Hematopoietic multipotent progenitor cell treated with erythropoietin and hydrocortisone succinate and interleukin-3 and kit ligand, for 4 days (in vitro differentiated cells): Measurements from ENCODE around the gene SLC39A8.

ENCODE experiments used
- DNase-seq: peaks from one replicate; pipeline ENCODE4 v3.0.0-alpha.2; 2015

The SLC39A8 gene

GRCh38 chr4:102222838-102223409, 122.4 kb downstream of the SLC39A8 start:
- DNase-seq = no peak

- no peak for DNase-seq
Observed at GRCh38 chr4:102219129-102219528, 126.2 kb downstream of the SLC39A8 start.

GRCh38 chr4:102218656-102219055, 126.6 kb downstream of the SLC39A8 start:
- no peak for DNase-seq

GRCh38 chr4:102217775-102218355, 127.4 kb downstream of the SLC39A8 start:
- no peak for DNase-seq

- DNase-seq = no peak
Observed at GRCh38 chr4:102217345-102217744, 127.9 kb downstream of the SLC39A8 start.

GRCh38 chr4:102216666-102217065, 128.6 kb downstream of the SLC39A8 start:
- DNase-seq = no peak

- DNase-seq = no peak
Observed at GRCh38 chr4:102213031-102213430, 132.3 kb downstream of the SLC39A8 start.
